LHCN-M2 (cell line): Measurements from ENCODE around the gene CHADL. TPM values are rescaled to one million over a fixed set of nuclear protein-coding genes. Genes with fewer than 3 reads are reported as not detected.
"Not testable (repeated sequence)": the region's sequence is repeated elsewhere in the genome, so short reads cannot be mapped to it uniquely, and the experiment has no call there.

Experiments used
- DNase-seq: peaks from one replicate; pipeline ENCODE4 v3.0.0-alpha.2; 2012; ENCODE audit warnings: low read depth
- polyA plus RNA-seq: library from polyadenylated mRNA; unstranded; fragments of >200 nt; gene quantifications from one replicate; pipeline ENCODE4 v1.2.1, GENCODE V29; 2012; ENCODE audit warnings: missing spikeins
- total RNA-seq: library from RNA; depleted of rRNA; stranded (reverse); fragments of >200 nt; gene quantifications from 2 replicates; pipeline ENCODE4 v1.2.3, GENCODE V29; 2014; rRNA removed

The CHADL gene
- total RNA-seq = 0.19 and 2.4 TPM in 2 replicates
- 0.51 TPM for polyA plus RNA-seq

DNA sequence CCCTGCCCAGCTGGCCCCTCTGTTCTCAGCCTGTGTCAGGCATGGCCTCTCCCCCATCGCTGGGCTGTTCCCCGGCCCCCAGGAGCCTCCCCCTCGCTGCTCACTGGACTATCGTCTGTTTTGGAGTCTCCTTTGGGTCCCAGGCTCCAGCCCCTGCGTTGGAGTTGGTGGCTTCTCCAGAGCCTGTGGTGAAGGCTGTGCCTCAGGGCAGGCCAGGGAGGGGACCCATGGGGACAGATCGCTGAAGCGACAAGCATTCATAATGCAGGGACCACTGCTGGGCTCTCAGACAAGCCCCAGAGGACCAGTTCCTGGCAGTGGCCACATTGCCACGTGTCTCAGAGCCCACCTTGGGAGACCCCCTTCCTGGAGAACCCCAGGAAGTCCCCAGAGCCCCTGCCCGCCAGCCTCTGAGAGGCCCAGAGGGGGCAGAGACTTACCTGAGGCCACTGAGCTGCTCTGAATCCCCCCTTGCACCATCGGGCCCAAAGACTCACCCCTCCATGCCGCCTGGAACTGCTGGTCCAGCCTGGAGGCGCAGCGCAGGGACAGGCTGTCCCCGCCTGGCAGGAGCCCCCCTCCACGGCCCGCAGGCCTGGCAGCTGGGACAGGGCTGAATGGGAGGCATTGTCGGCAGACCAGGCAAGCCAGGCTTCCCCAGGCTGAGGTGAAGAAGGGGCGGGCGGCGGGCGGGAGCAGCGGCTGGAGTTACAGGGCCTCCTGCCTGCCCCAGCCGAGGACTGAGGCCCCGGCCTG lies at the start of gene CHADL:
Gene CHADL (minus strand): TSS at position 555 of the 756 bp plus-strand sequence. CDS start 50 bp downstream, at position 505.
- DNase-seq = no peak

- DNase-seq = no peak
Measured at GRCh38 chr22:41289671-41290070, 48.9 kb upstream of the CHADL start.

- peak; percentile 54 for DNase-seq
Measured at GRCh38 chr22:41288245-41288946, 47.7 kb upstream of the CHADL start.

GRCh38 chr22:41286639-41287091 lies 45.9 kb upstream of the CHADL start:
- DNase-seq = peak; percentile 14

DNA sequence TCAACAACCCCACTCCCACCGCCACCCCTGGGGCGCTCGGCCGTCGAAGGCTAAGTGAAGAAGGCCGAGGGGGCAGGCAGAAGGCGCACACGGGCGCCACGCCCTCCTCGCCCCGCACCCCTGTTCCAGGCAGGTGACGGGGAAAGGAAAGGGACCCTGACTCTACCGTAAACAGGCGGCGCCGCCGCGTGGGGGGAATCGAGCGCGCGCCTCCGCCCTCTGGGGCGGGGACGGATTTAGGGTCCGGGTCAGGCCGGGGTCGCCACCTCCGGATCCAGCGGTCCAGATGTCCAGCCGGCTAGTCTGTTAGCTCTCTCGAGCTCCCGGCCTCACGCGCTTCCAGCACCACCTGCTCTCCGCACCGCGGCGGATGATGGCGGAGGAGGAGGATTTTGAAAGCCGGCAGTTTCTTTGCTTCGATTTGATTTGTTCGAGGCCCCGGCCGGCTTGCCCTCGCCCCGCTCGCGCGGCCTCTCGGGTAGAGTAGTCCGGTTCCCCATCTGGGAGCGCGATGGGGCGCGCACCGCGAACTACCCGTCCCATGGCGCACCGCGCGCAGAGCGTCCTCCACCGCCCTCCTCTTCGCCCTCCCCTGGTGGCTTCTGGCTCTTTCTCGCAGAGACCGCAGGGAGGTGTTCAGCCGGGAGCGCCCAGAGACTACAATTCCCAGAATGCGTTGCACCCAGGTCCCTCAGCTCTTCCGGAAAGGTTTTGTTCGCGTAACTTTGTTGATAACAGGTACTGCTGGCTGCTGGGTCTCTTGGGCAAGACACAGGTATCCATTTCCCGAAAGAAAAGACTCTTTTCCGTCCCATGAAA lies 45.3 kb upstream of the CHADL start, which contains the start of gene RANGAP1:
Gene RANGAP1 (minus strand): TSS at position 368 of the 819 bp plus-strand sequence. CDS start 5,143 bp downstream, outside the sequence.
- DNase-seq = peak; percentile 98

DNA sequence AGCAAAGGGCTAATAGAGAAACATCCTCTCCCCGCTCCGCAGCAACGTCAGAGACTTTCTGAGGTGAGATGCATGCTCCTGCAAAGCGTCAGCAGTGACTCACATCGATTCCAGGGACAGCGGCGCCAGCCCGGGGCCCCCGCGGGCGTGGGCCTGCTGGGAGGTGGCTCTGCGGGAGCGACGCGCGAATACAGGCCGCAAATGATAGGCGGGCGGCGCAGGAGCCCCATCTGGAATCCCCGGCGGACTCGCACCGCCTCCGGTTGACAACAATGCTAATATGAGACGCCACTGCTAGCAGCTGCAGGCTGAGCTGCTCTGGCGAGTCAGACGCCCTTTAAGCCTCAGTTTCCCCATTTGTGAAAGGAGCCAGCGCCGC lies 44.7 kb upstream of the CHADL start:
- peak; percentile 85 for DNase-seq

DNA sequence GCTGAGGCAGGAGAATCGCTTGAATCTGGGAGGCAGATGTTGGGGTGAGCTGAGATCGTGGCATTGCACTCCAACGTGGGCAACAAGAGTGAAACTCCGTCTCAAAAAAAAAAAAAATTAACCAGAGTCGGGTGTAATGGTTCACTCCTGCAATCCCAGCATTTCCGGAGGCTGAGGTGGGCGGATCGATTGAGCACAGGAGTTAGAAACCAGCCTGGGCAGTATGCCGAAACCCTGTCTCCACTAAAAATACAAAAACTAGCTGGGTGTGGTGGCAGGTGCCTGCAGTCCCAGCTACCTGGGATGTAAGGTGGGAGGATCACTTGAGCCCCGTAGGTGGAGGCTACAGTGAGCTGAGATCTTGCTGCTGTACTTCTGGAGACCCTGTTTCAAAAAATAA lies 43.7 kb upstream of the CHADL start:
- DNase-seq = no peak

GRCh38 chr22:41280854-41281253 lies 40.1 kb upstream of the CHADL start:
- DNase-seq = no peak

GRCh38 chr22:41280065-41280464 lies 39.3 kb upstream of the CHADL start:
- DNase-seq = no peak

DNA sequence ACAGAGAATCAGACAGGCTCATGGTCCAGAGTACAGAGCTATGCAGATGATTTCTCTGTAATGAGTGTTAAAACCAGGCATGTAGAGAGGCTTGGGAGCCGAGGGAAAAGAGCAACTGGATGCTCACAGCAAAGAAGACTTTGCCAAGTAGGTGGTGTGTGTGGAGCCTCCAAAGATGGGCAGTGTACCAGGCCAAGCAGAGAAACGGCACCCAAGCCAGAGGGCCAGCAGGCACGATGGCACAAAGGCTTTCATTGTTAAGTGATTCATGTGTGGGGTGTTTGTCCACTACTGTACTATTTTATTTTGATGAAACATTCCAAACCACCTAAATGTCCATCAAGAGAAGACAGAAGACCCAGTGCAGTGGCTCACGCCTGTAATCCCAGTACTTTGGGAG lies 34.1 kb upstream of the CHADL start:
- no peak for DNase-seq

DNA sequence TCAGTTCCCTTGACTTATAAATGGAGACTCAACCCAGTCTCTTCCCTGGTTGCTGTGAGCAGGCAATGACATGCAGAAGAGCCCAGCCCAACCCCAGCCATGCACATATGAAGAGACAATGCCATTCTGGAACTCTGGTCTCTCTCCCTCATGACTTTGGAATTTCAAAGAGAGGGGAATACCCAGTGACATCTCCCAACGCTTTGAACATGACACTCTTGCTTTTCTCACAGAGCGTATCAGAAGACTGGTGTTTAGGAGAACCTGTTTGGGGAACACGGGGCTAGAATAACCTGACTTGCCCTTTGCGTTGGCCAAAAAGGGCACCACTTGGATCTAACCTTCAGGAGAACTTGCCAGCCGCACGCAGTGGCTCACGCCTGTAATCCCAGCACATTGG lies 32.4 kb upstream of the CHADL start:
- DNase-seq = no peak

GRCh38 chr22:41271787-41272186 lies 31.1 kb upstream of the CHADL start:
- no peak for DNase-seq

- DNase-seq = no peak
Measured at GRCh38 chr22:41267958-41268357, 27.2 kb upstream of the CHADL start.

- DNase-seq = no peak
Measured at GRCh38 chr22:41264408-41264941, 23.7 kb upstream of the CHADL start.

- no peak for DNase-seq
Measured at GRCh38 chr22:41263704-41264103, 23.0 kb upstream of the CHADL start.

DNA sequence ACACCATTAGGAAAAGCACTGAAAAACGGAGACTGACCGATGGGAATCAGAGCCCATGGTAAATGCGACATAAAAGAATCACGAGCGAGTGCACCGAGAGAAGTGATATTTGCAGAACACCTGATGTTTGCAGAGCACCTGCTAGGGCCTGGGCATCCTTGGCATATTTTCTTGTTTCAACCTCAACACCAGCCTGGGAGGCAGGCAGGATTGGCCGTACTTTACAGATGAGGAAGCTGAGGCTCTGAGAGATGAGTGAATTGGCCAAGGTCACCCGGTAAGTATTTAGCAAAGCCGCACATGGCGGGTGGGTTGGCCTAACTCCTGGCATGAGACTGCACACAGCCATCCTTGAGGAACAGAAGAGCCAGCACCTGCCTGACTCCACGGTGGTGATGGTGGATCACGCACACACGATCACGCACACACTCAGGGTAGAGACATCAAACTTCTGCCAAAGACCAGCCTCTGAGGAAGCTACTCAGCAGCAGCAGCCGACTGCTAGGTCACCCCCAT lies 21.6 kb upstream of the CHADL start:
- DNase-seq = no peak

GRCh38 chr22:41261541-41262249 lies 21.0 kb upstream of the CHADL start:
- no peak for DNase-seq

- no peak for DNase-seq
Measured at GRCh38 chr22:41260871-41261270, 20.1 kb upstream of the CHADL start.

DNA sequence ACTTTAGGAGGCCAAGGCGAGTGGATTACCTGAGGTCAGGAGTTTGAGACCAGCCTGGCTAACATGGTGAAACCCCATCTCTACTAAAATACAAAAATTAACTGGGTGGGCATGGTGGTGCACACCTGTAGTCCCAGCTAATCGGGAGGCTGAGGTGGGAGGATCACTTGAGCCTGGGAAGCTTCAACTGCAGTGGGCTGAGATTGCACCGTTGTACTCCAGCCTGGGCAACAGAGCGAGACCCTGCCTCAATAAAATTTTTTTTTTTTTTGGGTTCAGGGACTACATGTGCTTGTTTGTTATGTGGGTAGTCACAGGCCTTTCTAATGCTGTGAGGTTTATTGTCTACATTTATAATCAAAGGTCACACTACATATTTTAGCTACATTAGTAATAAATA lies 19.0 kb upstream of the CHADL start:
- not testable (repeated sequence) for DNase-seq

GRCh38 chr22:41257696-41258095 lies 17.0 kb upstream of the CHADL start:
- no peak for DNase-seq
